ENCODE data around the gene IFNGR2. TPM values are rescaled to one million over a fixed set of nuclear protein-coding genes. Genes with fewer than 3 reads are reported as not detected.
"Not testable (repeated sequence)": the region's sequence is repeated elsewhere in the genome, so short reads cannot be mapped to it uniquely, and the experiment has no call there.

The IFNGR2 gene
- total RNA-seq, 2 donors from 2014 or later: 17.9 to 18.7 TPM

DNA sequence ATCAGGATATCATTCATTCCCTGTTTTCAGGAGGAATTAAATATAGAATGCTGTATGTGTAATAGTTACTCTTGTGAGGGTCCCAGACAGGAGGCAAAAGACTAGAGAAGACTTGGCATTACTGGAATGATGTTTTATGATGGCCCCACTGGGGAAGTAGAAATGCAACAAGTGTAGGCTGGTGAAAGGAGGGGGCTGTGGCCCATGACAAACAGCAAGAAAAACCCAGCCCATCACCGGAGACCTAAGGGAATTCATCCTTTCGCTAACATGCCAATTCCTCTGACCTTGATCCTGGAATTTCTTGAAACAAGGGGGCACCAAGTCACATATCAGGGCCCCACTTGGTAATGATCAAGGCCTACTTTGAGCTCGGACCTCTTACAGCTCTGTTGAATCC is 5.5 kb upstream of the IFNGR2 start:
- no peak overlapping the region for H3K27ac Mint-ChIP-seq
- no peaks in the 10 kb centered on the region for H3K36me3 Mint-ChIP-seq (ENCODE audit: low read depth)
- no peak overlapping the region for H3K4me3 Mint-ChIP-seq
- H3K27me3 Mint-ChIP-seq: no peaks in the 10 kb centered on the region
- DNase-seq: no peak
- H3K4me1 Mint-ChIP-seq: peaks cover 6% of the 10 kb centered on the region
- ATAC-seq: no peak
- no peaks in the 10 kb centered on the region for H3K9me3 ChIP-seq (ENCODE audit: control insufficient read depth, low read length, poor library complexity, severe bottlenecking)

DNA sequence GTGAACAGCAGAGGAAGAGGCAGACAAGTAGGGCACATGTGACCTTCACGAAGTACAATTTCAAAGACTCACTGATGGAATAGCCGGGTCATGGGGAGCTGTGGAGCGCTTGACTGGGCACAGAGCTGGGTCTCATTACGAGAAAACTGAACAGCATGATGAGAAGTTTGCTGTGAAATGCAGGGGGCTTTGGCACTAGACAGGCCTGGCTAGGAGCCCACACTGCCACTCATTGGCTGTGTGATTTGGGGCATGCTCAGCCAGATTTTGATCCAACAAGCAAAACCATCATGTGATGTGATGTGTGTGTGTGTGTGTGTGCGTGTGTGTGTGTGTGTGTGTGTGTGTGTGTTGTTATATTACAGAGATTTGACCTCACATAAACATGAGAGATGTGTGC is 4.9 kb upstream of the IFNGR2 start:
- no peak overlapping the region for H3K27ac Mint-ChIP-seq
- no peaks in the 10 kb centered on the region for H3K9me3 ChIP-seq (ENCODE audit: control insufficient read depth, low read length, poor library complexity, severe bottlenecking)
- DNase-seq (no peak), ATAC-seq (no peak)
- peaks cover 6% of the 10 kb centered on the region for H3K4me1 Mint-ChIP-seq
- H3K4me3 Mint-ChIP-seq: no peak overlapping the region
- no peaks in the 10 kb centered on the region for H3K36me3 Mint-ChIP-seq (ENCODE audit: low read depth)
- H3K27me3 Mint-ChIP-seq: no peaks in the 10 kb centered on the region

DNA sequence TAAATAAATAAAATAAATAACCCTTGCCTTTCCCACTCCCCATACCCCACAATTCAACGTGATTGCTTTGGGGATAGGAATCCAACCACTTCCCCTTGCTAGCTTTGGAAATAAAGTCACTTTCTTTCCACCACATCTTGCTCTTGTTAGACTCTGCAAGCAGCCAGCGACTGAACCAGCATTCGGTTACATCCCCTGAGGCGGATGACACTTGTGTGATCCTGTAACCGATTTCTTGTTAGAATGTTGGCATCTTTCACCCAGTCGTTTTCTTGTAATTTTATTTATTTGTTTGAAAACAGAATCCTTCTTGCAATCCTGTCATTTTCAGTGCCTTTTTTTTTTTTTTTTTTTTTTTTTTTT is 1.6 kb upstream of the IFNGR2 start:
- peaks cover 16% of the 10 kb centered on the region for H3K4me1 Mint-ChIP-seq
- no peak overlapping the region for H3K27ac Mint-ChIP-seq
- DNase-seq: no peak
- ATAC-seq: no peak
- no peak overlapping the region for H3K4me3 Mint-ChIP-seq
- no peaks in the 10 kb centered on the region for H3K27me3 Mint-ChIP-seq
- no peaks in the 10 kb centered on the region for H3K36me3 Mint-ChIP-seq (ENCODE audit: low read depth)
- no peaks in the 10 kb centered on the region for H3K9me3 ChIP-seq (ENCODE audit: control insufficient read depth, low read length, poor library complexity, severe bottlenecking)

DNA sequence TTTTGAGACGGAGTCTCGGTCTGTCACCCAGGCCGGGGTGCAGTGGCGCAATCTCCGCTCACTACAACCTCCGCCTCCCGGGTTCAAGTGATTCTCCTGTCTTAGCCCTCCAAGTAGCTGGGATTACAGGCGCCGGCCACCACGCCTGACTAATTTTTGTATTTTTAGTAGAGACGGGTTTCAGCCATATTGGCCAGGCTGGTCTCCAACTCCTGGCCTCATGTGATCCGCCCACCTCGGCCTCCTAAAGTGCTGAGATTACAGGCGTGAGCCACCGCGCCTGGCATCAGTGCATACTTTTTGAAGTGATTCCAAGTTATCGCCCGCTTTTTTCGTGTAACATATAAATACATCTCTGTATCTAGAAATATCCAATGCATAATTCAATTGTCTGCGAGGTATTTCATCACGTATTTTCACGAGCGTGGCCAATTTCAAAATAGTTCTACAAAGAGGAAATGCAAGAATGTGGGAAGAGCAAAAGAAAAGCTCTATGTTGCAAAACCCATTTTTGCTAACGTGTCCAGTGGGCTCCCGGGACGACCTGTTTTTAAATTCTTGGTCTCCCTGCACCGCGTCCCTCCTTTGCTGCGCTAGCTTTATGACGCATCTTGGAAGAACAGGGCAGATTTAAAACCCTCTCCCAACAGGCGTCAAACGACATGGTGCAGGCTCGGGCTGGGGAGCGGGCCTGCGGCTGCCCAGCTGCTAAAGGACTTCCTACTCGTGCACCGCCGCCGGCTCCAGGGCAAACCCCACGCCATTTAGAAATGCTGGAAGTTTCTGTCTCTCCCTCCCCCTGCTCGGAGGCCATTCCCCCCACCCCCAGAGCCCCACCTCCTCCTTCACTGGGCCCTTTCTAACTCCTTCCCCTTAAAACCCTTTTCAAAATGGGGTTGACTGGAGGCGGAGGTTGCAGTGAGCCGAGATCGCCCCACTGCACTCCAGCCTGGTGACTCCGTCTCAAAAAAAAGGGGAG is 923 bp upstream of the IFNGR2 start:
- peak in 2 of 3 donors; percentile 12 to 16 for DNase-seq
- ATAC-seq: peak; percentile 35
- H3K27me3 Mint-ChIP-seq: no peaks in the 10 kb centered on the region
- H3K36me3 Mint-ChIP-seq (ENCODE audit: low read depth): no peaks in the 10 kb centered on the region
- peaks cover 22% of the 10 kb centered on the region for H3K4me1 Mint-ChIP-seq
- H3K27ac Mint-ChIP-seq: no peak overlapping the region
- H3K9me3 ChIP-seq (ENCODE audit: control insufficient read depth, low read length, poor library complexity, severe bottlenecking): no peaks in the 10 kb centered on the region
- peak overlapping the region; percentile 81 for H3K4me3 Mint-ChIP-seq

DNA sequence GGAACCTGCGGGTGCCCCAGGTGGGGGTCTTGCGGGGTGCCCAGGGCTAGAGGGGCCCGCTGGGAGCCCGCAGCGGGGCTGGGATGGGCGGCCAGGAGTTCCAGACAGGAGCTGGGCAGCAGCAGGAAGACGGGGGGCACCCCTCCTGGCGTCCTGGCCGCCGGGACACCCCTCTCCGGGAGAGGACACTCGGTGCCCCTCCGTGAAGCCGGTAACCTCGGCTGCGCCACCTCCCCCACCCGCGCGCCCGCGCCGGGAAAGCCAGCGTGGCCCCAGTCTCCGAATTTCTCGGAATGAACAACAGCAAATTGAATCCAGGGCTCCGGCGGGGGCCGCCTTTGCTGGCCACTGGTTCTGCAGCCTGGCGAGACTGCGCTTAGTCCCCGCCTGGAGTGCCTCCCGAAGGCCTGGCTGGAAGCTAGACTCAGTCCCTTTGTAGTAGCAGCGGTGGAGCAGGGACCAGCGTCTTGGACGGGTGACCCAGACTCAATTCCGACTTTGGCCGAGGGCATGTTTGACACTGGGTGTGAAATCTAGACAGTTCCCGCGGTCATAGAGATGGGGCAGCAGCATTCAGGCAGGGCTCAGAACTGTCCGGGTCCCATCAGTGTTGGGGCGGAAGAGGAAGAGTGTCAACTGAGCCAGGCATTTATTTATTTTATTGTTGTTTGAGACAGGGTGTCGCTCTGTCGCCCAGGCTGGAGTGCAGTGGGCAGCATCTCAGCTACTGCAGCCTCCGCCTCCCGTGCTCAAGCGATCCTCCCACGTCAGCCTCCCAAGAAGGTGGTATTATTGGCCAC is 773 bp downstream of the IFNGR2 start:
- H3K27me3 Mint-ChIP-seq: no peaks in the 10 kb centered on the region
- DNase-seq: peak in 2 of 3 donors; percentile 14 to 24
- peaks cover 29% of the 10 kb centered on the region for H3K4me1 Mint-ChIP-seq
- peak overlapping the region; percentile 94 for H3K4me3 Mint-ChIP-seq
- ATAC-seq: peak; percentile 38
- H3K9me3 ChIP-seq (ENCODE audit: control insufficient read depth, low read length, poor library complexity, severe bottlenecking): no peaks in the 10 kb centered on the region
- peak overlapping the region; percentile 90 for H3K27ac Mint-ChIP-seq
- no peaks in the 10 kb centered on the region for H3K36me3 Mint-ChIP-seq (ENCODE audit: low read depth)

DNA sequence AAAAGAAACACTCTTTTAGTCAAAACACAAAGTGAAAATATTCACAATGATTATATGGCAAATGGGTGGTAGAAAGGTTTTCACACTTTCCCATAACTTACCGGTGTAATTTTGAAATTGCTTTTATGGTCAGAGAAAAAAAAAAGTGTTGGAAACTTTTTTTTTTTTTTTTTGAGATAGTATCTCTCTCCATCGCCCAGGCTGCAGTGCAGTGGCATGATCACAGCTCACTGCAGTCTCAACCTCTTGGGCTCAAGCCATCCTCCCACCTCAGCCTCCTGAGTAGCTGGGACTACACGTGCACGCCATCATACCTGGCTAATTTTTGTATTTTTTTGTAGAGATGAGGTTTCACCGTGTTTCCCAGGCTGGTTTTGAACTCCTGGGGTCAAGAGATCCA is 3.3 kb downstream of the IFNGR2 start:
- Mint-ChIP-seq H3K27me3 (no peaks in the 10 kb centered on the region), H3K36me3 (ENCODE audit: low read depth) (no peaks in the 10 kb centered on the region), H3K4me3 (peak overlapping the region; percentile 31), H3K27ac (peak overlapping the region; percentile 90), H3K4me1 (peaks cover 29% of the 10 kb centered on the region)
- DNase-seq: no peak
- H3K9me3 ChIP-seq (ENCODE audit: control insufficient read depth, low read length, poor library complexity, severe bottlenecking): no peaks in the 10 kb centered on the region
- no peak for ATAC-seq

DNA sequence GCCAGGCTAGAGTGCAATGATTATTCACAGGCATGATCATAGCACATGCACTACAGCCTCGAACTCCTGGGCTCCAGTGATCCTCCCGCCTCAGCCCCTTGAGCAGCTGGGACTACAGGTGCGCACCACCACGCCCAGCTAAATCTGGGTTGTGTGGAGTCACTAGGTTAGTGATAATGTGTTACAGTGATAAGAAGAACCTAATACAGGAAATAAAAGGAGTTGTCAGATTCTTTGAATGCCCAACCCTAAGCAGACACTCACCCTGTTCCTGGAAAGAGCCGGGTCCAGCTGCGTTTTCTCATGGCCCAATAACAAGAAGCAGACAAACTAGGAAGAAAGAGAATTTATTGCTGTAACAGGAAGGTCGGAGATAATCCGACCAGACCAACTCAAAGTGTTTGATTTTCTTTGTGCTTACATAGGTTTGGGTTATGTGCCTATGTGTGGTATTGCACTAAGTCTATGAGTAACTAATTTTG is 8.8 kb downstream of the IFNGR2 start:
- H3K27me3 Mint-ChIP-seq: no peaks in the 10 kb centered on the region
- H3K4me1 Mint-ChIP-seq: peaks cover 31% of the 10 kb centered on the region
- no peak overlapping the region for H3K4me3 Mint-ChIP-seq
- H3K36me3 Mint-ChIP-seq (ENCODE audit: low read depth): no peaks in the 10 kb centered on the region
- no peaks in the 10 kb centered on the region for H3K9me3 ChIP-seq (ENCODE audit: control insufficient read depth, low read length, poor library complexity, severe bottlenecking)
- no peak overlapping the region for H3K27ac Mint-ChIP-seq
- ATAC-seq (no peak), DNase-seq (no peak)

DNA sequence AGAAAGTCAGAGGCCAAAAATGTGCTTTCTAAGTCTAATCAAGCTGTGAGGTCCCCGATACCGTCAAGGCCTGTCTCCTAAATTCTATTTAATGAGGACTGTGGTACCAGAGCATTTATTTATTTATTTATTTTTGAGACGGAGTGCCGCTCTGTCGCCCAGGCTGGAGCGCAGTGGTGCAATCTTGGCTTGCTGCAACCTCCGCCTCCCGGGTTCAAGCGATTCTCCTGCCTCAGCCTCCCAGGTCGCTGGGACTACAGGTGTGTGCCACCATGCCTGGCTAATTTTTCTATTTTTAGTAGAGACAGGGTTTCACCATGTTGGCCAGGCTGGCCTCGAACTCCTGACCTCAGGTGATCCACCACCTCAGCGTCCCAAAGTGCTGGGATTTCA is 9.2 kb downstream of the IFNGR2 start:
- H3K4me1 Mint-ChIP-seq: peaks cover 28% of the 10 kb centered on the region
- H3K9me3 ChIP-seq (ENCODE audit: control insufficient read depth, low read length, poor library complexity, severe bottlenecking); DNase-seq; ATAC-seq; H3K27ac Mint-ChIP-seq; H3K4me3 Mint-ChIP-seq; H3K27me3 Mint-ChIP-seq; H3K36me3 Mint-ChIP-seq (ENCODE audit: low read depth): not testable (repeated sequence)

DNA sequence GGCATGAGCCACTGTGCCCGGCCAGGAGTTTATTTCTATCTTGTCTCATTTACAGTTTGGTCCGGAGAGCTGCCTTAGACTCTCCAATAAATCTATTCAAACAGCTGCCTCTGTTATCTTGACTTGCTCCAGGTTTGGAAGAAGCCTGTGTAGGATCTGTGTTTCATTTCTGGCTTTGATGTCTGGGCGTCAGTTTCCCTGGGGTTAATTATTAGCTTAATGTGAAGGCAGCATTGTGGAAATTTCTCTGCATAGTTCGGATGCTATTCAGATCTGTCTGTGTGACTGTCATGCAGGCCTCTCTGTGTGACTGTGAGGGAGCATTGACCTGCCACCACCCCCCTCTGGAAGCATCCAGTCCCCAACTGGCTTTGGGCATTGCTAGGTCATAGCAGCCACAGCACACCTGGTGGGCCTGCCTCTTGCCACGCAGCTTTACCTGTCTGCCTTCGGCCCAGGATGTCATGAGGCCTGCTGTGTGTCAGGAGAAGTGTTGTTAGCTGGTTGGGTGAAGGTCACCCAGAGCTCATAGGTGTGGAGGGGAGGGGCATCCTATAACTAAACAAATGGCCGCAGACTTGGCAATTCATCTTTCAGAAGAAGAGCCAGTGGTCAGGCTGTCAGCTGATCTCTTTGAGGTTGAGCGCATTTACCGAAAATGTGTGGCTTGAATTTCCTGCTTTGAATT is 9.8 kb downstream of the IFNGR2 start:
- H3K27me3 Mint-ChIP-seq: no peaks in the 10 kb centered on the region

DNA sequence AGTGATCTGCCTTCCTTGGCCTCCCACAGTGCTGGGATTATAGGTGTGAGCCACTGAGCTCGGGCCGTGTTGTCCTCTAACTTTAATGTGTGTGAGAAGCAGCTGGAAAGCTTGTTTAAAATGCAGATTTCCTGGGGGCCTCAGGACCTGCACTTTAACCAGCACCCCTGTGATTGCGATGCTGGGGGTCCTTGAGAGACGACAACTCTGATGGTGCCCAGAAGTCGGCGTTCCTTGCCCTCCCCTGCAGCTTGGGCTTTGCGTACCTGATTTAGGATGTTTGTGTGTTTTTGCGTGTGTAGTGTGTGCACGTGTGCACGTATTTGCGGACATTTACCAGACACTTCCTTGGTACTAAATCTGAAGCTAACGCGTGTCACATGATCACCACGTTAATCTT is 10.9 kb downstream of the IFNGR2 start:
- no peaks in the 10 kb centered on the region for H3K27me3 Mint-ChIP-seq
- no peaks in the 10 kb centered on the region for H3K9me3 ChIP-seq (ENCODE audit: control insufficient read depth, low read length, poor library complexity, severe bottlenecking)
- H3K36me3 Mint-ChIP-seq (ENCODE audit: low read depth): no peaks in the 10 kb centered on the region
- DNase-seq: no peak
- peaks cover 22% of the 10 kb centered on the region for H3K4me1 Mint-ChIP-seq
- no peak overlapping the region for H3K27ac Mint-ChIP-seq
- no peak for ATAC-seq
- no peak overlapping the region for H3K4me3 Mint-ChIP-seq

More for the DNA sequence above, 9.8 kb downstream of the IFNGR2 start:
- DNase-seq (no peak), ATAC-seq (peak; percentile 25)
- H3K9me3 ChIP-seq (ENCODE audit: control insufficient read depth, low read length, poor library complexity, severe bottlenecking): no peaks in the 10 kb centered on the region
- Mint-ChIP-seq H3K4me3 (peak overlapping the region; percentile 39), H3K4me1 (peaks cover 28% of the 10 kb centered on the region), H3K27ac (peak overlapping the region; percentile 27), H3K36me3 (ENCODE audit: low read depth) (no peaks in the 10 kb centered on the region)

DNA sequence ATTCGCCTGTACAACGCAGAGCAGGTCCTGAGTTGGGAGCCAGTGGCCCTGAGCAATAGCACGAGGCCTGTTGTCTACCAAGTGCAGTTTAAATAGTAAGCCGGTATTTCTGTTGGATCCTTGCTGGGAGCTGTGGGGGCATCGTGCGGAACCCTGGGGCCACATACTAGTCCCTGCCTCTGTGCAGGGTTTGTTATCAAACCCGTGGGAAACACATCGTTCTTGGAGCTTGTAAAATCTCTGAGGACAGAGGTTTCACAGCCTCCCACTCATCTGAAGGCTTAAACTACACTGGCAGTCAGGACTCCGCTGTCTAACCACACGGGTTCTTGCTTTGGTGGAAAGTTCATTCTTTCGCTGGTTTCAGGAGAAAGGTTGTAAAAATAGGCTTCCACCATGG is 11.7 kb downstream of the IFNGR2 start:
- H3K9me3 ChIP-seq (ENCODE audit: control insufficient read depth, low read length, poor library complexity, severe bottlenecking): no peaks in the 10 kb centered on the region
- no peak for ATAC-seq
- Mint-ChIP-seq H3K4me3 (no peak overlapping the region), H3K4me1 (peaks cover 27% of the 10 kb centered on the region), H3K36me3 (ENCODE audit: low read depth) (no peaks in the 10 kb centered on the region), H3K27me3 (no peaks in the 10 kb centered on the region), H3K27ac (no peak overlapping the region)
- no peak for DNase-seq

DNA sequence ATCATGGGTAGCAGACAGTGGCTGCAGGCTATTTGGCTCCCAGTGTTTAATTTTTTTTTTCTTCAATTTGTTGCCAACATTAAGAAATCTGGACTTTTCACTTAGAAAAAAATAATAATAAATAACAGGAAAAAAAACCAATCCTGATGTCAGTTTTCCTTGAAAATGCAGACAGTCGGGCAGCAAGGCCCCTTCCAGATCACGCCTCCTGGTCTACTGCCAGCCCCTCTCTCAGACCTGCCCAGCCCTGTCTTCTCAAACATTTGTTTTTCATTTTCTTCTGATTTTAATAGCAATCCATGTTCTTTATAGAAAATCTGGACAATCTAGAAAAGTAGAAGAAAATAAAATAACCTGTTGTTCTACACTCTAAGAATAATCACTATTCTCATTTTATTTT is 15.5 kb downstream of the IFNGR2 start:
- DNase-seq: no peak
- Mint-ChIP-seq H3K4me1 (peaks cover 10% of the 10 kb centered on the region), H3K4me3 (no peak overlapping the region), H3K27me3 (no peaks in the 10 kb centered on the region), H3K27ac (no peak overlapping the region), H3K36me3 (ENCODE audit: low read depth) (peaks cover 4% of the 10 kb centered on the region)
- no peak for ATAC-seq
- H3K9me3 ChIP-seq (ENCODE audit: control insufficient read depth, low read length, poor library complexity, severe bottlenecking): no peaks in the 10 kb centered on the region

Data from T-helper 17 cell (primary cell).